Activated CD4-positive, alpha-beta T cell treated with anti-CD3 and anti-CD28 coated beads for 4 hours (primary cell): ENCODE measurements around the gene HMX1.

Source experiments
- DNase-seq, 2 donors: peaks; one replicate each; pipeline ENCODE4 v3.0.0-alpha.2; 2020

HMX1 gene

GRCh38 chr4:8817096-8817812, 54.4 kb downstream of the HMX1 start:
- DNase-seq: no peak
